CD14-positive monocyte (primary cell): ENCODE measurements around the gene LGR4. TPM values are rescaled to one million over a fixed set of nuclear protein-coding genes. Genes with fewer than 3 reads are reported as not detected.

ENCODE experiments used
- DNase-seq, 3 donors: peaks; one replicate each; pipeline ENCODE4 v3.0.0-alpha.2; 2011 to 2022
- H2AFZ ChIP-seq: 2 replicates; pipeline ENCODE4 v1.6.0; 2012; ENCODE audit warnings: mild to moderate bottlenecking, low read depth, low read length, inconsistent platforms; ENCODE audit not compliant: insufficient read depth, poor library complexity, severe bottlenecking
- H3K27ac ChIP-seq, 2 donors: 1 replicate in 1 of 2; 2 replicates in 1 of 2; pipeline ENCODE4 v1.5.1; 2012 to 2013; ENCODE audit warnings: low read length in 2 of 2, control low read depth in 1 of 2, inconsistent platforms in 1 of 2, low read depth in 1 of 2, mild to moderate bottlenecking in 1 of 2
- H3K27me3 ChIP-seq, 2 donors: one replicate each; pipeline versions ENCODE4 v1.6.0 to v1.6.1; 2011 to 2013; ENCODE audit warnings: low read length in 2 of 2; ENCODE audit not compliant: control insufficient read depth in 2 of 2, insufficient read depth in 2 of 2
- H3K36me3 ChIP-seq, 2 donors: replicated peaks in 1 of 2; 1 replicate in 1 of 2; 2 replicates in 1 of 2; pipeline versions ENCODE4 v1.5.1 to v1.6.1; 2012 to 2013; ENCODE audit warnings: low read length in 2 of 2, control low read depth in 1 of 2, inconsistent platforms in 1 of 2, mild to moderate bottlenecking in 1 of 2; ENCODE audit not compliant: insufficient read depth in 2 of 2, control insufficient read depth in 1 of 2
- H3K4me1 ChIP-seq, 2 donors: 1 replicate in 1 of 2; 2 replicates in 1 of 2; pipeline versions ENCODE4 v1.5.1 to v1.6.1; 2012 to 2013; ENCODE audit warnings: low read length in 2 of 2, control low read depth in 1 of 2, inconsistent platforms in 1 of 2, mild to moderate bottlenecking in 1 of 2, moderate library complexity in 1 of 2; ENCODE audit not compliant: insufficient read depth in 2 of 2, control insufficient read depth in 1 of 2
- H3K4me2 ChIP-seq: replicated peaks from 2 replicates; pipeline ENCODE3; 2012; ENCODE audit warnings: low read length, moderate library complexity, mild to moderate bottlenecking; ENCODE audit not compliant: poor library complexity, severe bottlenecking; ENCODE audit errors: extremely low read depth
- H3K4me3 ChIP-seq, 3 experiments: fragments of 200-600 bp in 1 of 3; sonication (generic) in 1 of 3; replicated peaks in 1 of 3; 1 replicate in 2 of 3; 2 replicates in 1 of 3; pipeline ENCODE4 v1.5.1; 2011 to 2013; ENCODE audit warnings: low read length in 3 of 3, mild to moderate bottlenecking in 3 of 3, control low read depth in 2 of 3, low read depth in 2 of 3, inconsistent platforms in 1 of 3, moderate library complexity in 1 of 3
- H3K79me2 ChIP-seq: 2 replicates; pipeline ENCODE4 v1.6.0; 2012; ENCODE audit warnings: mild to moderate bottlenecking, control low read depth, inconsistent platforms, low read length, moderate library complexity; ENCODE audit not compliant: insufficient read depth
- H3K9ac ChIP-seq: 2 replicates; pipeline ENCODE4 v1.6.0; 2017; ENCODE audit warnings: low read length, mild to moderate bottlenecking; ENCODE audit not compliant: insufficient read depth, poor library complexity, severe bottlenecking
- H3K9me3 ChIP-seq, 2 donors: replicated peaks in 1 of 2; 1 replicate in 1 of 2; 2 replicates in 1 of 2; pipeline versions ENCODE4 v1.5.1 to v1.6.1; 2012 to 2013; ENCODE audit warnings: low read length in 2 of 2, control low read depth in 1 of 2; ENCODE audit not compliant: control insufficient read depth in 1 of 2, insufficient read depth in 1 of 2
- H4K20me1 ChIP-seq: 2 replicates; pipeline ENCODE4 v1.6.0; 2012; ENCODE audit warnings: mild to moderate bottlenecking, low read length, control low read depth, moderate library complexity; ENCODE audit not compliant: insufficient read depth
- H3K27ac Mint-ChIP-seq, 7 donors: one replicate each; pipeline ENCODE4 v1.8.0; 2020; ENCODE audit warnings: mild to moderate bottlenecking in 7 of 7, mixed read lengths in 7 of 7, moderate library complexity in 6 of 7, inconsistent platforms in 2 of 7
- H3K27me3 Mint-ChIP-seq, 3 donors: one replicate each; pipeline ENCODE4 v1.8.0; 2021 to 2022; ENCODE audit warnings: low read depth in 3 of 3, mild to moderate bottlenecking in 3 of 3, mixed read lengths in 3 of 3, moderate library complexity in 3 of 3, inconsistent platforms in 1 of 3
- H3K36me3 Mint-ChIP-seq, 2 donors: one replicate each; pipeline ENCODE4 v1.8.0; 2020; ENCODE audit warnings: mixed read lengths in 2 of 2, inconsistent platforms in 1 of 2, mild to moderate bottlenecking in 1 of 2
- H3K4me1 Mint-ChIP-seq: one replicate; pipeline ENCODE4 v1.8.0; 2020; ENCODE audit warnings: mild to moderate bottlenecking, mixed read lengths
- H3K4me3 Mint-ChIP-seq, 2 donors: one replicate each; pipeline ENCODE4 v1.8.0; 2020; ENCODE audit warnings: mild to moderate bottlenecking in 2 of 2, mixed read lengths in 2 of 2, moderate library complexity in 1 of 2
- H3K9me3 Mint-ChIP-seq, 7 donors: one replicate each; pipeline ENCODE4 v1.8.0; 2020 to 2022; ENCODE audit warnings: mixed read lengths in 7 of 7, mild to moderate bottlenecking in 6 of 7, moderate library complexity in 6 of 7, inconsistent platforms in 2 of 7
- CTCF ChIP-seq: fragments of 200-600 bp; IDR thresholded peaks from one replicate; pipeline ENCODE4 v1.8.0; 2022; ENCODE audit warnings: antibody characterized with exemption, mild to moderate bottlenecking
- WGBS: methylation state at CpG from one replicate; pipeline ENCODE4 v1.1.5; 2013; ENCODE audit warnings: missing lambda C conversion rate; ENCODE audit not compliant: insufficient coverage; 5-methylcytosine and 5-hydroxymethylcytosine counted together
- intact Hi-C, 2 donors: fragments of 100-400 bp; cut with micrococcal nuclease; formaldehyde crosslinking; loops; one replicate each; pipeline versions ENCODE4 v1.15.0 to v1.15.1; 2023
- polyA plus RNA-seq, 3 donors: library from polyadenylated mRNA; depleted of rRNA in 1 of 3; unstranded in 2 of 3; stranded (reverse) in 1 of 3; fragments of 300-500 nt in 2 of 3; fragments of >200 nt in 1 of 3; fragmentation: Illumina TruSeq in 2 of 3; gene quantifications; 1 replicate in 2 of 3; 2 replicates in 1 of 3; pipeline ENCODE4 v1.2.3, GENCODE V29; 2012 to 2021

LGR4 gene
- polyA plus RNA-seq, 3 donors, result 0.67 to 0.92 (median 0.72) TPM

GRCh38 chr11:27409049-27409448 is 63.5 kb downstream of the LGR4 start:
- Histone ChIP-seq H3K27me3 (no peaks in the 10 kb centered on the region), H3K4me1 (peaks cover 0 to 3% of the 10 kb centered on the region in 2 donors), H3K27ac (no peak overlapping the region), H3K4me3 (no peak overlapping the region), H3K9ac (no peak overlapping the region), H3K4me2 (no peak overlapping the region), H3K36me3 (no peaks in the 10 kb centered on the region), H2AFZ (no peak overlapping the region), H4K20me1 (no peaks in the 10 kb centered on the region), H3K9me3 (no peaks in the 10 kb centered on the region), H3K79me2 (no peaks in the 10 kb centered on the region)
- peaks cover 5% of the 10 kb centered on the region for H3K4me1 Mint-ChIP-seq
- no peak for DNase-seq
- no peaks in the 10 kb centered on the region for H3K36me3 Mint-ChIP-seq
- no peak for TF ChIP-seq CTCF
- no peaks in the 10 kb centered on the region for H3K27me3 Mint-ChIP-seq
- H3K4me3 Mint-ChIP-seq, result no peak overlapping the region
- no peak overlapping the region for H3K27ac Mint-ChIP-seq
- intact Hi-C loops, result no loop called here
- no peaks in the 10 kb centered on the region for H3K9me3 Mint-ChIP-seq

GRCh38 chr11:27408246-27408800 is 64.3 kb downstream of the LGR4 start:
- Mint-ChIP-seq H3K4me3 (no peak overlapping the region), H3K9me3 (no peaks in the 10 kb centered on the region), H3K27me3 (no peaks in the 10 kb centered on the region), H3K36me3 (no peaks in the 10 kb centered on the region), H3K4me1 (peaks cover 5% of the 10 kb centered on the region), H3K27ac (no peak overlapping the region)
- no peak overlapping the region for H3K27ac ChIP-seq
- H3K4me3 ChIP-seq, result no peak overlapping the region
- no peak overlapping the region for H2AFZ ChIP-seq
- intact Hi-C loops, result no loop called here
- H3K4me2 ChIP-seq, result no peak overlapping the region
- no peaks in the 10 kb centered on the region for H4K20me1 ChIP-seq
- no peak for DNase-seq
- no peak for TF ChIP-seq CTCF
- H3K9me3 ChIP-seq, result no peaks in the 10 kb centered on the region
- H3K79me2 ChIP-seq, result no peaks in the 10 kb centered on the region
- peaks cover 0 to 3% of the 10 kb centered on the region in 2 donors for H3K4me1 ChIP-seq
- WGBS, result no CpG with 5 or more reads among the region's 2 CpGs
- no peaks in the 10 kb centered on the region for H3K27me3 ChIP-seq
- H3K36me3 ChIP-seq, result no peaks in the 10 kb centered on the region
- H3K9ac ChIP-seq, result no peak overlapping the region
